H1 (cell line): ENCODE data around the gene GPC4. TPM values are rescaled to one million over a fixed set of nuclear protein-coding genes. Genes with fewer than 3 reads are reported as not detected.

Experiments used
- CBX5 ChIP-seq: fragments of 300-800, 300-1000 bp; sonication (generic); IDR thresholded peaks from 2 replicates; pipeline ENCODE4 v1.7.1; 2016; ENCODE audit warnings: antibody characterized with exemption, low read length, low read depth
- GABPA ChIP-seq: IDR thresholded peaks from 2 replicates; pipeline ENCODE4 v1.6.1; 2011; ENCODE audit warnings: mild to moderate bottlenecking, low read length, moderate library complexity, borderline replicate concordance; ENCODE audit not compliant: insufficient read depth
- GTF2F1 ChIP-seq: IDR thresholded peaks from 2 replicates; pipeline ENCODE4 v1.6.1; 2012; ENCODE audit warnings: low read depth, low read length, improper control_type of control experiment, borderline replicate concordance
- HDAC2 ChIP-seq, 2 experiments: fragments of 300-600 bp in 1 of 2; sonication (generic) in 1 of 2; IDR thresholded peaks; 2 replicates each; pipeline ENCODE4 v1.6.1; 2011 to 2012; ENCODE audit warnings: low read depth in 2 of 2, low read length in 2 of 2, mild to moderate bottlenecking in 2 of 2, moderate library complexity in 2 of 2, borderline replicate concordance in 1 of 2, inconsistent platforms in 1 of 2
- JUN ChIP-seq: IDR thresholded peaks from 2 replicates; pipeline ENCODE4 v1.6.1; 2011; ENCODE audit warnings: low read depth, mild to moderate bottlenecking, improper control_type of control experiment, low read length
- POU5F1 ChIP-seq: IDR thresholded peaks from 2 replicates; pipeline ENCODE4 v1.6.1; 2011; ENCODE audit warnings: low read depth, mild to moderate bottlenecking, low read length, moderate library complexity
- RFX5 ChIP-seq: IDR thresholded peaks from 2 replicates; pipeline ENCODE4 v1.6.1; 2011; ENCODE audit warnings: low read depth, low read length, improper control_type of control experiment, borderline replicate concordance
- SIN3A ChIP-seq, 2 experiments: IDR thresholded peaks in 1 of 2; conservative IDR thresholded peaks in 1 of 2; 2 replicates each; pipeline ENCODE4 v1.6.1; 2011 to 2012; ENCODE audit warnings: low read length in 2 of 2, improper control_type of control experiment in 1 of 2, low read depth in 1 of 2, mild to moderate bottlenecking in 1 of 2
- TCF12 ChIP-seq: IDR thresholded peaks from 2 replicates; pipeline ENCODE4 v1.6.1; 2011; ENCODE audit warnings: low read depth, mild to moderate bottlenecking, low read length
- polyA plus RNA-seq, 7 experiments: library from polyadenylated mRNA; depleted of rRNA in 3 of 7; stranded (reverse) in 5 of 7; unstranded in 2 of 7; fragments of >200 nt in 5 of 7; fragments of 200-250 nt in 2 of 7; gene quantifications; 1 replicate in 5 of 7; 2 replicates in 1 of 7; 4 replicates in 1 of 7; pipeline versions ENCODE4 v1.2.1 to v1.2.3, GENCODE V29; 2011 to 2013; ENCODE audit warnings: missing spikeins in 2 of 7, mixed read lengths in 2 of 7
- total RNA-seq: library from RNA; stranded (reverse); fragmentation: NEBNext Ultra II Directional; extraction: Animal tissue kit (Norgen Biotek cat#: 25700); gene quantifications from 2 replicates; pipeline ENCODE4 v1.2.1, GENCODE V29; 2021

Gene GPC4
- total and polyA plus RNA-seq, 2 of the 8 experiments (the other 6 are each of a cell fraction or from before 2014, with no cell fraction given): 46.8 to 230 TPM

- TF ChIP-seq JUN (no peak), SIN3A (conservative IDR thresholded peaks at IDR 0.05 in 1 of 2, IDR thresholded peaks at IDR 0.05 in 1 of 2; ENCODE audit: low read depth in 1 of 2, low read length in 2 of 2) (no peak), GABPA (no peak), CBX5 (no peak), POU5F1 (no peak), GTF2F1 (no peak), HDAC2 (IDR thresholded peaks at IDR 0.05; ENCODE audit: borderline replicate concordance in 1 of 2, low read depth in 2 of 2, low read length in 2 of 2) (no peak), TCF12 (no peak), RFX5 (no peak)
Measured at GRCh38 chrX:133380711-133381619, 34.3 kb downstream of the GPC4 start (continued).
